ENCODE data around the gene NFIC.

- TF ChIP-seq POLR2A (IDR thresholded peaks at IDR 0.05; ENCODE audit: low read depth, low read length) (no peak), POLR2AphosphoS5 (IDR thresholded peaks at IDR 0.05; ENCODE audit: low read depth, low read length) (no peak), TAF1 (IDR thresholded peaks at IDR 0.05; ENCODE audit: low read depth, low read length) (no peak), SPI1 (IDR thresholded peaks at IDR 0.05; ENCODE audit: low read depth, low read length) (no peak), PAX5 (IDR thresholded peaks at IDR 0.05; ENCODE audit: insufficient read depth, low read length, severe bottlenecking) (no peak)
These were observed 93.7 kb downstream of the NFIC start for GRCh38 chr19:3459965-3460582.

Data from GM12891 (cell line).